ENCODE results near the gene POLR2F.

GRCh38 chr22:37961062-37961461, 7.6 kb downstream of the POLR2F start:
- TF ChIP-seq POLR2A (IDR thresholded peaks at IDR 0.05) (no peak), POLR2AphosphoS5 (IDR thresholded peaks at IDR 0.05) (no peak), CTCF (IDR thresholded peaks at IDR 0.05) (no peak)

Measured in suprapubic skin (tissue), 4 donors.